CD4-positive, alpha-beta memory T cell (primary cell): Measurements from ENCODE around the gene ING1. TPM values are rescaled to one million over a fixed set of nuclear protein-coding genes. Genes with fewer than 3 reads are reported as not detected.

ENCODE experiments used
- CTCF ChIA-PET: fragments of 350-600 bp; sonication (Branson Sonifier 250); formaldehyde crosslinking; loops from one replicate; lab custom pipeline; 2021; ENCODE audit warnings: inconsistent platforms; ENCODE audit not compliant: partially characterized antibody; lab: Charles Lee
- POLR2A ChIA-PET: fragments of 350-600 bp; sonication (Branson Sonifier 250); formaldehyde crosslinking; loops from one replicate; lab custom pipeline; 2021; ENCODE audit not compliant: partially characterized antibody; lab: Charles Lee
- DNase-seq, 5 donors: peaks; one replicate each; pipeline versions ENCODE4 v3.0.0 to v3.0.0-alpha.2; 2020 to 2022; ENCODE audit warnings: mixed read lengths in 1 of 5
- H3K27ac ChIP-seq: one replicate; pipeline ENCODE4 v1.7.0; 2013; ENCODE audit warnings: low read depth, low read length
- H3K27me3 ChIP-seq: 2 replicates; pipeline ENCODE4 v1.7.0; 2013; ENCODE audit warnings: mild to moderate bottlenecking, low read length, moderate library complexity; ENCODE audit not compliant: insufficient read depth
- H3K36me3 ChIP-seq: 2 replicates; pipeline ENCODE4 v1.7.0; 2013; ENCODE audit warnings: mild to moderate bottlenecking, low read length, moderate library complexity; ENCODE audit not compliant: insufficient read depth
- H3K4me1 ChIP-seq: 2 replicates; pipeline ENCODE4 v1.7.0; 2013; ENCODE audit warnings: mild to moderate bottlenecking, low read length, moderate library complexity; ENCODE audit not compliant: insufficient read depth
- H3K4me3 ChIP-seq, 2 donors: one replicate each; pipeline ENCODE4 v1.7.0; 2013; ENCODE audit warnings: low read length in 2 of 2, mild to moderate bottlenecking in 1 of 2
- H3K9me3 ChIP-seq, 2 donors: one replicate each; pipeline ENCODE4 v1.7.0; 2013; ENCODE audit warnings: low read length in 2 of 2, control low read depth in 1 of 2; ENCODE audit not compliant: control insufficient read depth in 1 of 2
- H3K27ac Mint-ChIP-seq, 7 donors: one replicate each; pipeline ENCODE4 v1.8.0; 2020 to 2021; ENCODE audit warnings: mixed read lengths in 7 of 7, mild to moderate bottlenecking in 6 of 7, inconsistent platforms in 3 of 7, moderate library complexity in 3 of 7
- H3K27me3 Mint-ChIP-seq, 2 donors: one replicate each; pipeline ENCODE4 v1.8.0; 2020 to 2021; ENCODE audit warnings: mixed read lengths in 2 of 2
- H3K36me3 Mint-ChIP-seq, 2 donors: one replicate each; pipeline ENCODE4 v1.8.0; 2020 to 2021; ENCODE audit warnings: mixed read lengths in 2 of 2, inconsistent platforms in 1 of 2, mild to moderate bottlenecking in 1 of 2
- H3K4me1 Mint-ChIP-seq, 4 donors: one replicate each; pipeline ENCODE4 v1.8.0; 2020 to 2021; ENCODE audit warnings: mixed read lengths in 4 of 4, mild to moderate bottlenecking in 1 of 4
- H3K4me3 Mint-ChIP-seq, 8 donors: one replicate each; pipeline ENCODE4 v1.8.0; 2020 to 2021; ENCODE audit warnings: mixed read lengths in 8 of 8, mild to moderate bottlenecking in 7 of 8, moderate library complexity in 6 of 8, inconsistent platforms in 3 of 8
- H3K9me3 Mint-ChIP-seq, 8 donors: one replicate each; pipeline ENCODE4 v1.8.0; 2020 to 2021; ENCODE audit warnings: mixed read lengths in 8 of 8, mild to moderate bottlenecking in 5 of 8, inconsistent platforms in 3 of 8, moderate library complexity in 1 of 8
- intact Hi-C: fragments of 100-400 bp; cut with micrococcal nuclease; formaldehyde crosslinking; loops from one replicate; pipeline ENCODE4 v1.15.1; 2023
- polyA plus RNA-seq, 2 donors: library from polyadenylated mRNA; unstranded; fragments of 300-500 nt; fragmentation: Illumina TruSeq; gene quantifications; one replicate each; pipeline ENCODE4 v1.2.3, GENCODE V29; 2021
- total RNA-seq, 2 experiments: library from RNA; stranded (reverse); gene quantifications; one replicate each; pipeline ENCODE4 v1.2.3, GENCODE V29; 2021

The ING1 gene
- total and polyA plus RNA-seq, 4 experiments from 2014 or later: 9.1 to 29.4 (median 22.1) TPM

GRCh38 chr13:110726726-110727125, 13.2 kb downstream of the ING1 start:
- intact Hi-C loops: loop anchor here (1.0 kb wide), 1 partner anchor 10 kb away; no protein-coding TSS in a partner anchor
- DNase-seq: peak; percentile 45 to 61 (median 54)
- ChIA-PET POLR2A (interaction anchor here (0.9 to 1.2 kb wide), 2 partner anchors 11 to 14 kb away, joined by 4 to 6 read pairs; no protein-coding TSS in a partner anchor), CTCF (no interaction called here)
- Mint-ChIP-seq H3K9me3 (peaks cover 0 to 3% (median 0%) of the 10 kb centered on the region in 8 donors), H3K4me1 (peaks cover 13 to 29% (median 15%) of the 10 kb centered on the region in 4 donors), H3K27me3 (no peaks in the 10 kb centered on the region), H3K4me3 (peak overlapping the region; percentile 46 to 81 (median 71)), H3K36me3 (peaks cover 0 to 9% of the 10 kb centered on the region in 2 donors), H3K27ac (peak overlapping the region; percentile 78 to 95 (median 86))
- peak overlapping the region; percentile 27 for H3K27ac ChIP-seq
- no peaks in the 10 kb centered on the region for H3K9me3 ChIP-seq
- H3K4me1 ChIP-seq: peaks cover 17% of the 10 kb centered on the region
- H3K4me3 ChIP-seq: no peak overlapping the region
- H3K36me3 ChIP-seq: no peaks in the 10 kb centered on the region
- no peaks in the 10 kb centered on the region for H3K27me3 ChIP-seq

- no peaks in the 10 kb centered on the region for H3K36me3 ChIP-seq
- peak overlapping the region in 1 of 7 donors; percentile 32 for H3K27ac Mint-ChIP-seq
- H3K27me3 ChIP-seq: no peaks in the 10 kb centered on the region
- no peaks in the 10 kb centered on the region for H3K9me3 ChIP-seq
- ChIA-PET POLR2A (no interaction called here), CTCF (no interaction called here)
- H3K4me3 ChIP-seq: no peak overlapping the region
- H3K27me3 Mint-ChIP-seq: no peaks in the 10 kb centered on the region
- no peak overlapping the region for H3K27ac ChIP-seq
- H3K36me3 Mint-ChIP-seq: no peaks in the 10 kb centered on the region
- H3K4me1 Mint-ChIP-seq: peaks cover 10 to 21% (median 12%) of the 10 kb centered on the region in 4 donors
- intact Hi-C loops: no loop called here
- H3K9me3 Mint-ChIP-seq: peaks cover 0 to 3% (median 0%) of the 10 kb centered on the region in 8 donors
- peaks cover 9% of the 10 kb centered on the region for H3K4me1 ChIP-seq
- DNase-seq: no peak
- H3K4me3 Mint-ChIP-seq: no peak overlapping the region
Measured at GRCh38 chr13:110731072-110731471, 17.6 kb downstream of the ING1 start.

- H3K27ac ChIP-seq: no peak overlapping the region
- intact Hi-C loops: no loop called here
- no peaks in the 10 kb centered on the region for H3K4me1 ChIP-seq
- Mint-ChIP-seq H3K9me3 (peaks cover 0 to 13% (median 1%) of the 10 kb centered on the region in 8 donors), H3K27me3 (peaks cover 0 to under 1% of the 10 kb centered on the region in 2 donors), H3K27ac (no peak overlapping the region), H3K36me3 (peaks cover 0 to 8% of the 10 kb centered on the region in 2 donors), H3K4me1 (no peaks in the 10 kb centered on the region), H3K4me3 (no peak overlapping the region)
- DNase-seq: no peak
- no peak overlapping the region for H3K4me3 ChIP-seq
- no peaks in the 10 kb centered on the region for H3K27me3 ChIP-seq
- ChIA-PET POLR2A (no interaction called here), CTCF (interaction anchor here (1.1 kb wide), 1 partner anchor 87 kb away, joined by 3 read pairs; no protein-coding TSS in a partner anchor)
- no peaks in the 10 kb centered on the region for H3K36me3 ChIP-seq
- no peaks in the 10 kb centered on the region for H3K9me3 ChIP-seq
Measured at GRCh38 chr13:110734561-110734960, 21.1 kb downstream of the ING1 start.

GRCh38 chr13:110737555-110737954, 24.1 kb downstream of the ING1 start:
- Mint-ChIP-seq H3K27me3 (peaks cover 0 to 1% of the 10 kb centered on the region in 2 donors), H3K36me3 (peaks cover 0 to 8% of the 10 kb centered on the region in 2 donors), H3K4me1 (no peaks in the 10 kb centered on the region), H3K27ac (no peak overlapping the region), H3K9me3 (peaks cover 0 to 14% (median 4%) of the 10 kb centered on the region in 8 donors), H3K4me3 (no peak overlapping the region)
- H3K9me3 ChIP-seq: no peaks in the 10 kb centered on the region
- no peak for DNase-seq
- POLR2A ChIA-PET: no interaction called here
- no peaks in the 10 kb centered on the region for H3K36me3 ChIP-seq
- H3K27ac ChIP-seq: no peak overlapping the region
- H3K4me1 ChIP-seq: no peaks in the 10 kb centered on the region
- no peak overlapping the region for H3K4me3 ChIP-seq
- intact Hi-C loops: no loop called here
- no peaks in the 10 kb centered on the region for H3K27me3 ChIP-seq
- CTCF ChIA-PET: no interaction called here

- H3K36me3 Mint-ChIP-seq: peaks cover 0 to 6% of the 10 kb centered on the region in 2 donors
- Histone ChIP-seq H3K27me3 (no peaks in the 10 kb centered on the region), H3K36me3 (no peaks in the 10 kb centered on the region), H3K9me3 (no peaks in the 10 kb centered on the region), H3K4me1 (no peaks in the 10 kb centered on the region), H3K4me3 (no peak overlapping the region), H3K27ac (no peak overlapping the region)
- H3K9me3 Mint-ChIP-seq: peaks cover 0 to 27% (median 19%) of the 10 kb centered on the region in 8 donors
- no peaks in the 10 kb centered on the region for H3K4me1 Mint-ChIP-seq
- H3K27ac Mint-ChIP-seq: no peak overlapping the region
- CTCF ChIA-PET: no interaction called here
- no peak for DNase-seq
- POLR2A ChIA-PET: no interaction called here
- no peak overlapping the region for H3K4me3 Mint-ChIP-seq
- intact Hi-C loops: no loop called here
- peaks cover 0 to 1% of the 10 kb centered on the region in 2 donors for H3K27me3 Mint-ChIP-seq
Measured at GRCh38 chr13:110743687-110744086, 30.2 kb downstream of the ING1 start.

GRCh38 chr13:110746438-110746837, 32.9 kb downstream of the ING1 start:
- H3K36me3 Mint-ChIP-seq: peaks cover 0 to 11% of the 10 kb centered on the region in 2 donors
- peaks cover 0 to 21% (median 16%) of the 10 kb centered on the region in 8 donors for H3K9me3 Mint-ChIP-seq
- intact Hi-C loops: no loop called here
- H3K27me3 Mint-ChIP-seq: no peaks in the 10 kb centered on the region
- H3K27ac ChIP-seq: no peak overlapping the region
- DNase-seq: no peak
- CTCF ChIA-PET: no interaction called here
- POLR2A ChIA-PET: no interaction called here
- H3K4me3 Mint-ChIP-seq: no peak overlapping the region
- no peaks in the 10 kb centered on the region for H3K4me1 ChIP-seq
- no peaks in the 10 kb centered on the region for H3K9me3 ChIP-seq
- H3K36me3 ChIP-seq: no peaks in the 10 kb centered on the region
- H3K27ac Mint-ChIP-seq: no peak overlapping the region
- no peak overlapping the region for H3K4me3 ChIP-seq
- no peaks in the 10 kb centered on the region for H3K4me1 Mint-ChIP-seq
- no peaks in the 10 kb centered on the region for H3K27me3 ChIP-seq

- Mint-ChIP-seq H3K4me3 (no peak overlapping the region), H3K27me3 (no peaks in the 10 kb centered on the region), H3K9me3 (peaks cover 0 to 14% (median 9%) of the 10 kb centered on the region in 8 donors), H3K4me1 (no peaks in the 10 kb centered on the region), H3K36me3 (peaks cover 0 to 12% of the 10 kb centered on the region in 2 donors), H3K27ac (no peak overlapping the region)
- intact Hi-C loops: no loop called here
- ChIA-PET POLR2A (no interaction called here), CTCF (no interaction called here)
- Histone ChIP-seq H3K27me3 (no peaks in the 10 kb centered on the region), H3K4me3 (no peak overlapping the region), H3K27ac (no peak overlapping the region), H3K4me1 (no peaks in the 10 kb centered on the region), H3K9me3 (no peaks in the 10 kb centered on the region), H3K36me3 (no peaks in the 10 kb centered on the region)
- no peak for DNase-seq
Measured at GRCh38 chr13:110748271-110748670, 34.8 kb downstream of the ING1 start.
